GM19452 (cell line): ENCODE measurements around the gene TRPC4AP.

Source experiments
- ATAC-seq: cut with Tn5 transposase; IDR thresholded peaks from one replicate; pipeline ENCODE4 v1.9.1; 2021; ENCODE audit not compliant: unreplicated experiment

TRPC4AP gene

DNA sequence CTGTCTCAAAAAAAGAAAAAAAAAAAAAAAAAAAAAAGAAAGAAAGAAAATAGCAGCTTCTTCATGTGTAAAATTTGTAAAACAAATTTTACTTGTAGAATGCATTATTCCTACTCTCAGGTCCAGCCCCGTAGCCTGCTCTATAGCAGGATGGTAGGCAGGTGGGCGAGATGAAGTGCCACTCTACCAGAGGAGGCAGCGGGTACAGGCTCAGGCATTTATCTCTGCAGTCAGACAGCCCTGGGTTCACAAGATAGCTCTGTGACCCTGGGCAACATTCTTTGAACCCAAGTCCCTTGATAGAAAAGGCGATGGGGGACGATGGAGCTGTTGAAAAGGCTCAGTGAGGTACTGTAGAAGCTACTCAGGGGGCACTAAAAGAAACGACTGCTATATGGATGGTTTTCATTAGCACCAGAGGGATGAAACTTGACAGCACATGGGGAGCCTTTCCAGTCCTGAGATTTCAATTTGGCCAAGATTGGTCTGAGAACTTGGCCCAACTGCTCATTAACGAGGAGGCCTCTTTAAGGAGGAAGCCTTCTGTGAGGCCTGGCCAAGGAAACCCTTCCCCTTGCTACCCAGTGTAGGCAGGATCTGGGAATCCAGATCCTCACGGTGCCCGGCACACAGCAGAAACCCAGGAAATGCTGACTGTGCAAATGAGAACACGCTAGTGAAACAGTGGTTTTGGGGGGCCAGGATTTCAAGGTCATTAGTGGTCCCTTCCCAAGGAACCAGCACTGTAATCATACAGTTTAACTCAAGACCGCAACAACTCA, 73.8 kb downstream of the TRPC4AP start:
- no peak for ATAC-seq

DNA sequence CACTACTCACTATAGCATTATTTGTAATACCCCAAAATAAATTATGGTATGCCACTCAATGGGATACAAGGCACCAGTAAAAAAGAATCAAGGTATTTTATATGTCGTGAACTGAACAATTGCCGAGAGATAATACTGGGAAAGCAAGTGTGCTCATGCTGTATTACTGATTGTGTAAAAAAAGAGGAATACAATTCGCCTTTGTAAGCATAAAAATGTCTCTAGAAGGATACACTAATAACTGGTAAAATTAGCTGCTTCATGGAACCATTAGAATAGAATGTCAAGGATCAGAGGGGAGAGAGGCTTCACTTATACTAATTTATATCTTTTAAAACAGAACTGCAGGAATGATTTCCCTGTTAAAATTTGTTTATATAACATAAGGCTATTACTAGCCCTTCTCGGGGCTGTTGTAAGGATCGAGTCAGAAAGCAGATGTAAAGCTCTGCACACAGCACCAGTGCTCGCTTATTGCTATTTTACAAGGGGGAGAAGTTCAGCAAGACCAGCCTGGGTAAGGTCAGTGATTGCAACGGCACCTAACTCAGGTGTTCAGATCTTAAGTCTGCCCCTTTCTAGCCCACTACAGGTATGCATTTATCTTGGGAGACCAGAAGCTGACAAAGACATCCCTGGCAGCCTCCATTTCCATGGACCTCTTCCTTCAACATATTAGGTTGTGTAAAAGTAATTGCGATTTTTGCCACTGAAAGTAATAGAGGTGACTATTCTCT, 75.3 kb downstream of the TRPC4AP start:
- ATAC-seq: no peak

DNA sequence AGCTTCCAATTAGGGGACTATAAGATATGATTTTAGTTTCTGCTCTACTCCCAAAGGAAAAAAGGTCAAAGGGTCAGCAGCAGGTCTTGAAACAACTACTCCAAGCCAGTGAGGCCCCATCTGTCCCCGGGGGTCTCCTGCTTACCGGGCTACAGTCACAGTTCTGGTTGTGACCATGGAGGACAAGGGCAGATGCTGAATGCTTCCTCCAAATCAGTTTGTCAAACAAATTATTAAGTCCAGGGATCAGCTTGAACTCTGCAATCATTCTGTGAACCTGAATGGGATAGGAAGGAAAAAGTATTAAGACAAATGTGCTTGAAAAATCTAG, 76.8 kb downstream of the TRPC4AP start:
- no peak for ATAC-seq

DNA sequence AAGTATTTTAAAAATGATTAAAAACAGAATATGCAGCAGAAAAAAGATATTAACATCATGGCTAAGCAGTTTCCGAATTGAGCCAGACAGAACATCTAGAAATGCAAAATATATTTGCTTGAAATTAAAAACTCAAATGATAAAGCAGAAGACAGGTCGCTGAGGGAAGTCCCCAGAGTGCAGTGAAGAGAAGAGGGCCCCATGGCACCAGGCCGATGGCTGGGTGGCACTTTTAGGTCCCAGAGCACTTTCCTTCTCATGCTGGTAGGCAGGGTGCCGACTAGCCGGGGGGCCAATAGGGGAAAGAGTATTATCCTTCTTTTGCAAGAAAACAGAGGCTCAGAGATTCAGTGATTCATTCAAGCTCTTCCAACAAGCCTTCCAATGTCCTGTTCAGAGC, 78.1 kb downstream of the TRPC4AP start:
- ATAC-seq: no peak

- no peak for ATAC-seq
These were observed 78.9 kb downstream of the TRPC4AP start for GRCh38 chr20:35013421-35014411.

GRCh38 chr20:35012227-35013069, 80.2 kb downstream of the TRPC4AP start:
- ATAC-seq: no peak

- ATAC-seq: no peak
These were observed 80.9 kb downstream of the TRPC4AP start for GRCh38 chr20:35011589-35012226.

DNA sequence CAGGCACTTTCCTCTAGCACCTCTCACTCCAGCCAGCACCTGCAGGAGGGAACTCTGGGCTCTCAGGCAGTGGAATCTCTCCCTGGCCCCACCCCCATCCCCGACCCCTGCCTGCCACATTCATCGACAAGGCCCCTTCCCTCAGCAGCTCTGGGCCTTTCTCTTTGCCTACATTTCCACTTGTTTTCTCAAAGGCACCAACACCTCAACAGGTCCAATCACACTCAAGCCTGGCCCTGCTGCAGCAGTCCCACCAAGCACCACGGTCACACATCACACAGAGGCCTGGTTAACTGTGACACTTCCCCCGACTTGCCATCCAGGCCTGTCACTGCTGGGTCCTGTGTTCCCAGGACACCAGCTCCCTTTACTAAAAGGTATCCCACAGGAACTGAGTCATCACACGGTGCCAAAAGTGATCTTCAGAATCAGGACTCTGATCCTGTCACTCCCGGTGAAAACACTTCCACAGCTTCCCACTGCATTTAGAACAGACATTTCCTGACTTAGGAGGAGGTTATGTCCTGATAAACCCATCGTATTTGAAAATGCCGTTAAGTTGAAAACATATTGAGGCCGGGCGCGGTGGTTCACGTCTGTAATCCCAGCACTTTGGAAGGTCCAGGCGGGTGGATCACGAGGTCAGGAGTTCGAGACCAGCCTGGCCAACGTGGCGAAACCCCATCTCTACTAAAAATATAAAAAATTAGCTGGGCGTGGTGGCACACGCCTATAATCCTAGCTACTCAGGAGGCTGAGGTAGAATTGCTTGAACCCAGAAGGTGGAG, 82.0 kb downstream of the TRPC4AP start:
- no peak for ATAC-seq

DNA sequence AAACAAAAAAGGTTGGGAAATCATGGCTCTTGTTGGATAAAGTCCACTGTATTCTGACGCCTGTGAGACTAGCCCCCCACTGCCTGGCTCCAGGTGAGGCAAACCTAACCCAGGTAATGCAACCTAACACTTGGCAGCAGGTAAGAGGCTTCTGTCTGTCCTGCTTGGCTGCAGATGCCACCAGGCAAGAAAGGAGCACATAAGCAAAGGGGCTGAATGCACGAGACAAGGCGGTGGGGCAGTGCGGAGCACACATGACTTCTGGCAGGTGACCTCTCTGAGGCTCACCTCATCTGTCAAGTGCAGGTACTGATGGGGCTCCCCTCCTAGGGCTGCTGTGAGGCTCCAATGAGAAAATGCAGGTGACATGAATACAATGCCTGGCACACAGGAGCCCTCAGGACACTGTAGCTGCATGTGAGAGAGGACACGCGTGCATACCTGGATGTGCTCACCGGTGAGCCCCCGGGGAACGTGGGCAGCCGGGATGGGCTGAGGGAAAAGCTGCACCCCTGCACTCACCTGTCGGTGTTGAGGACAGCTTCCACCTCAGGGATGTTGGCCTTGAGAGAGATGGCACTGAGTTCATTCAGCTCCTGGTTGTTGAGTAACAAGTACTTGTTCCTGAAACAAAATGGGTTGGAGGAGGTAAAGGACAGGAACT, 82.8 kb downstream of the TRPC4AP start:
- no peak for ATAC-seq

DNA sequence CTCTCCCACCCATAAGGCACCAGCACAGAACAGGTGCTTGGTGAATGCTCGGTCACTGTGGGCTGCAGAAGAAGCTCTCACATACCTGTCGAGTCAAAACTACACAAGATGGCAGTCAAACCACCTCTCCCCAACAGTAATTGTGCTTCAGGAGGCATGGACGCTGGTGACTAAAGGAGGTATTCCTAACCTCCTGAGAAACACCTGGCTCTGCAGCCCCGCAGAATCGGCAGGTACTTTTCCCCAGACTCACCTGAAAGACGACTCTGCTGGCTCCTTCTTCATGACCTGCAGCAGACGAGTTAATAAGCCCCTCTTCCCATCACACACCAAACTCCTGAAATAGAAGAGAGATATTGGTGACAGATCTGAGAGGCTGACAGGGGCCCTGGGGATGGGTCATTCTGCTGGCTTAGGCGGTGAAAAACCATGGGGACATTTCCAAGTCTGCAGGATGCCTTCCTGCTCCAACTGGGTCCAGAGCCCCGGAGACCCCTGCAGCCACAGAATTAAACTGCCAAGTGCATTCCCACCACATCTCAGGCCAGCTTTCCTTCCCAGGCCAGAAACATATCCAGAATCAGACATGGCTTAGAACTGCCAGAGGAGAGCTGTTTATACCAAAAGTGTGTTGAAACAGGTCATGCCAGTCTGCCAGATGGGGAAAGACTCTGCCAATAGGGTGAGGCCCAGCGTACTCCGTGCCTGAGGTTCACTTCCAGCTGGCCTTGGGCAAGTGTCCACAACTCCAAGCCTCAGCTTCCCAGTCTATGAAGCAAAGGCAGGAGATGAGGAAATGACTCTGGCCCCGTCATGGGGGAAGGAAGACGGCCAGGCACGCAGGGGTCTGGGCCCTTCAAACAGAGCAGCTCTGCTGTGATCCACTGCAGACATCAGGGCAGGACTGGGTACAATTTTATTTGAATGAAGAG, 83.9 kb downstream of the TRPC4AP start:
- ATAC-seq: no peak

DNA sequence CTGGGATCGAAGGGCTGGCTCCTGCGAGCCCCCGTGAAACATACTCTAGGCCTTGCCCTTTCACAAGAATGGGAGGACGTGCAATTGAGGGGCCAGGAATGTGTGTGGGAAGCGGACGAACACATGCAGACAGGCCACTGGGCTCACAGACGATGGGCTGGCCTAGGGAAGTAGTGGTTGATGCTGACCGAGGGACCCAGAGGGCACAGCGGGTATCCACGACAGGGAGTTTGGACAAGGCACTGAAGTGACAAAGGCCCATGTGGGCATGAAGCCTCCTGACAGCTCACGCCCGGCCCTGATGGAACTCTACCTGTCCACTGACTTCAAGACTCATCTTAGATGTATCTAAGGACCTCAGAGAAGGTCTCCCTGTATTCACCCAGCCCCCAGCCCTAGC, 84.7 kb downstream of the TRPC4AP start:
- no peak for ATAC-seq

GRCh38 chr20:35007413-35007812, 85.2 kb downstream of the TRPC4AP start:
- no peak for ATAC-seq

DNA sequence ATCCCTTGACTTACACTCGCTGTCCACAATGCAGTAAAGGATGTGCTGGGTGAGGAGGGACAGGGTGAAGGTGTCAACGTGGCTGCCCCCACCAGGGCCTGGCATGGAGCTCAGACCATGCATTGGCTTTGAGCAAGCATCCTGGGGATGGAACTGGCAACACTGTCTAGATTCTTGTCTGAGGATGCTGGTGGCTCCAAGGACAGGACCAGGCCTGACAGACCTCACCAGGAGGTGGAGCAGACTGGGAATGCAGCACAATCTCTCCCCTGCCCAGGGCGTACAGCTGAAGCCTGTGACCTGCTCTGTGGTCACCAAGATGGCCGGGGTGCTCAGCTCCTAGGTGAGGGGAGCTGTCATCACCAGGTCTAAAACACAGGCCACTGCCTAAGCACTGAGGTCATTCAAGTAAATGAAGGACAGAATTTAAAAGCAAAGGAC, 86.1 kb downstream of the TRPC4AP start:
- no peak for ATAC-seq

DNA sequence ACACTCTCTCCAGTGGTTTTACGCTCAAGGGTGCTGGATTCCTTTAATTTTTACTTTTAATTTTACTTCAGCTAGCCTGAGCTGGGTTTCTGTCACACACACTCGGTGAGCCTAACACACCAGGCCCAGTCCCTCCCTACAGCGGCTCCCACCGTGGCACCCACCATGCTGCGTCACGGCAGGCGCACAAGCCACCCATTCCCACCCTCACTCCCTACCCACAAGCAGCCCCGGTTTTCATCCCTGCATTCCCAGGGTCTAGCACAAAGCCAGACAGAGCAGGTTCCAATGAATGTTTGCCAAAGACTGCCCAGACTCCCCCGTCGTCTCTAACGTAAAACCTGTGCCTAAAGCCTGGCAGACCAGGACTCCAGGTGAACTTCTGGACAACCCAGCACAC, 86.6 kb downstream of the TRPC4AP start:
- no peak for ATAC-seq

DNA sequence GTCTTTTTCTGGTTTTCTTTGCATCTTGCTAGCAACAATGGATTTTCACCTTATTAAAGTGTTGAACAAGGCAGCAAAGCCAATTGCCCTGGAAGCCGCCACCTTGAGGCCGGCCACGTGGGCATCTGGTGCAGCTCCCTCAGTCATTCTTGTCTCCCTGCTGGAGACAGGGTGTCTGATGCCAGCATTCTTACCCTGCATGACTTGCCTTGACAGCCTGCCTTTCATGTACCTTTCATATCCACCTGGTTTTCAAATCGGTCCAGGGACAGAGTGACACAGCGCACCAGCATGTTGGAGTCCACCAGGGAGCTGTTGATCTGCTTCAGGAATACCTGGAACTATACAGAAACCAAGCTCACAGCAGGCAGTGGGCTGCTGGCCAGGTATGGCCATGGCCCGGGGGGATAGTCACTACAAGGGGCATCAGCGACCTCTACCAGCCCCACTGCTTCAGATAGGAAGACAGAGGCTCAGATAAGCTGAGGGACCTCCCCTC, 87.1 kb downstream of the TRPC4AP start:
- ATAC-seq: no peak

DNA sequence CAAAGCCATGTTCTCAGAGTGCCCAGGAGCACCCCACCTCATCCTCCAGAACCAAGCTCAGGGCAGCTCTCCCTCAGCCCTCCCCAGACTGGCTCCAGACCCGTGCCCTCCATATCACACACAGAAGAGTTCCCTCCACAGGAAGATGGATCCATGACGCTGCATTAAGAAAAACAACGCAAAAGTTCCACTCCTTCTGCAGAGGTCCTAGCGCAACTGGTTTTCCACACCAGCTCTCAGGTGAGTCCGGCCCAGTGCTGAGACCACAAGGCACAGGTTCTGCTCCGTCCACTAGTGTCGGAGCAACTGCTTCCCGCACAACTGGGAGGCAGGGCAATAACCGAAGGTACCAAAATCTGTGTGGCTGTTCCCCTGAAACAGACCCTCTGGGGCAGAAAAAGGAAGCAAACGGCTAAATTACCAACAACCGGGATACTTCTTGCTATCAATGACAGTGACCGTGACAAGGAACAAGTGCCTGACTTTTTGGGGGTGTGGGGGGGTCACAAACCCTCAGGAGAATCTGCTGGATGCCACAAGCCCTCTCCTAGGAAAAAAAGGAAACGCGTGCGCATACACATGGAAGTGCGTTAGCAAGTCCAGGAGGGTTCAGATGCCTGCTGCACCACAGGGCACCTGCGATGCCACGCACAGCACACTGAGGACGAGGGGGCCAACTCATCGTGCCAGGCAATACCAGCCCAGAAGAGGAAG, 87.7 kb downstream of the TRPC4AP start:
- no peak for ATAC-seq
